ACC112 (cell line): ENCODE results near the gene KCNIP1.

Experiments
- H2AFZ ChIP-seq: fragments of 200-600 bp; sonication (generic); one replicate; pipeline ENCODE4 v1.6.0; 2017; ENCODE audit warnings: antibody characterized with exemption, low read length; ENCODE audit not compliant: unreplicated experiment
- H3K27ac ChIP-seq: fragments of 200-600 bp; sonication (generic); 2 replicates; pipeline ENCODE4 v1.5.1; 2014; ENCODE audit warnings: low read depth, mild to moderate bottlenecking, antibody characterized with exemption, low read length, moderate library complexity
- H3K27me3 ChIP-seq: fragments of 200-600 bp; sonication (generic); 2 replicates; pipeline ENCODE4 v1.6.1; 2014; ENCODE audit warnings: mild to moderate bottlenecking, antibody characterized with exemption, low read length, moderate library complexity, mixed read lengths; ENCODE audit not compliant: insufficient read depth
- H3K36me3 ChIP-seq: fragments of 200-600 bp; sonication (generic); 2 replicates; pipeline ENCODE4 v1.6.1; 2016; ENCODE audit warnings: mild to moderate bottlenecking, antibody characterized with exemption, low read length, moderate library complexity, mixed read lengths; ENCODE audit not compliant: insufficient read depth
- H3K4me1 ChIP-seq: fragments of 200-600 bp; sonication (generic); one replicate; pipeline ENCODE4 v1.6.1; 2016; ENCODE audit warnings: low read length, mixed read lengths; ENCODE audit not compliant: insufficient read depth, unreplicated experiment, control insufficient read depth
- H3K4me3 ChIP-seq: fragments of 200-600 bp; sonication (generic); 2 replicates; pipeline ENCODE4 v1.5.1; 2014; ENCODE audit warnings: mild to moderate bottlenecking, low read depth, low read length
- H3K79me2 ChIP-seq: fragments of 200-600 bp; sonication (generic); one replicate; pipeline ENCODE4 v1.6.0; 2016; ENCODE audit warnings: low read length; ENCODE audit not compliant: control insufficient read depth, unreplicated experiment, insufficient read depth

The KCNIP1 gene

GRCh38 chr5:170503990-170504596 is at the start of gene KCNIP1:
Gene KCNIP1 (plus strand): TSS chr5:170504020.
- H3K27me3 ChIP-seq: peaks cover 93% of the 10 kb centered on the region
- H3K4me3 ChIP-seq: peak within 1 kb of the TSS; percentile 30; the same call in 1 of the 2 replicates
- H3K4me1 ChIP-seq: no peaks in the 10 kb centered on the region
- H3K27ac ChIP-seq: no peak within 1 kb of the TSS
- H3K36me3 ChIP-seq: no peaks in the 10 kb centered on the region
- no peak within 1 kb of the TSS for H2AFZ ChIP-seq
- H3K79me2 ChIP-seq: no peaks in the 10 kb centered on the region

- peaks cover 11% of the 10 kb centered on the region for H3K4me1 ChIP-seq
These were observed 40.4 kb upstream of the KCNIP1 start for GRCh38 chr5:170463426-170463825.

GRCh38 chr5:170464280-170465127 is 39.3 kb upstream of the KCNIP1 start:
- Histone ChIP-seq H3K4me3 (no peak overlapping the region), H2AFZ (no peak overlapping the region), H3K27ac (no peak overlapping the region), H3K27me3 (peaks cover 3% of the 10 kb centered on the region; the same call in 1 of the 2 replicates), H3K79me2 (no peaks in the 10 kb centered on the region), H3K4me1 (peaks cover 11% of the 10 kb centered on the region), H3K36me3 (no peaks in the 10 kb centered on the region)

More at GRCh38 chr5:170463426-170463825, 40.4 kb upstream of the KCNIP1 start:
- H2AFZ ChIP-seq: no peak overlapping the region
- no peaks in the 10 kb centered on the region for H3K79me2 ChIP-seq
- H3K27me3 ChIP-seq: peaks cover 3% of the 10 kb centered on the region; the same call in 1 of the 2 replicates
- H3K4me3 ChIP-seq: no peak overlapping the region
- H3K36me3 ChIP-seq: no peaks in the 10 kb centered on the region
- no peak overlapping the region for H3K27ac ChIP-seq

- peaks cover 3% of the 10 kb centered on the region; the same call in 1 of the 2 replicates for H3K27me3 ChIP-seq
- H3K79me2 ChIP-seq: no peaks in the 10 kb centered on the region
- H3K27ac ChIP-seq: peak overlapping the region; percentile 22; the same call in 1 of the 2 replicates
- no peak overlapping the region for H2AFZ ChIP-seq
- no peak overlapping the region for H3K4me3 ChIP-seq
- H3K4me1 ChIP-seq: peaks cover 11% of the 10 kb centered on the region
- H3K36me3 ChIP-seq: no peaks in the 10 kb centered on the region
These were observed 37.3 kb upstream of the KCNIP1 start for GRCh38 chr5:170466553-170466952.

DNA sequence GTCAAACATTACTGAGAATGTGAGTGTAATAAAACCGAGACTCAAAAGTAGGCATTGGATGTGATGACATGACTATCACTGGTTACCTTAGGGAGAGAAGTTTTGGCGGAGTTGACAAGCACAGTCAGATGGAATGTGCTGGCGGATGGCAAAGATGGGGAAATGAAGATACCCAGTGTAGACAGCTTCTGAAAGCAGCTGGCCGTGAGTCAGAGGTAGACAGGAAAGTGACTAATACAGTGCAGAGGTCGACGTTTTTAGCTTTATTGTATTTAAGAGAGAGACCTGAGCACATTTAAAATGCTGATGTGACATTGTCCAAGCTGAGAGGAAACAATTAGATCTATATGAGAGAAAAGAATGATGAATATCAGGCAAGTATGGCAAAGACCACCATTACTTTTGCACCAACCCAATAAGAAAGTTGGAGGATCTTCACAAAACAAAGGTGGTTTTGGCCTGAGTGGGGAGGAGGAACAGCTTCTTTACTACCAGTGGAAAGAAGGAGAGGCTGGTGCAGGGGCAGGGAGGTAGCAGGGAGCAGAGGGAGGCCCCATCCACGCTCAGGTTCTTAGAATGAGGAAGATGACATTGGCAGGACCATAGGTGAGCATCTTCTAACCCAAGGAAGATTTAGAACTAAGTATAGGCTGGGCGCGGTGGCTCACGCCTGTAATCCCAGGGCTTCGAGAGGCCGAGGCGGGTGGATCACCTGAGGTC is 36.7 kb upstream of the KCNIP1 start:
- Histone ChIP-seq H3K27ac (peak overlapping the region; percentile 22; the same call in 1 of the 2 replicates), H2AFZ (no peak overlapping the region), H3K36me3 (no peaks in the 10 kb centered on the region), H3K4me1 (peaks cover 11% of the 10 kb centered on the region), H3K4me3 (no peak overlapping the region), H3K27me3 (peaks cover 3% of the 10 kb centered on the region; the same call in 1 of the 2 replicates), H3K79me2 (no peaks in the 10 kb centered on the region)

DNA sequence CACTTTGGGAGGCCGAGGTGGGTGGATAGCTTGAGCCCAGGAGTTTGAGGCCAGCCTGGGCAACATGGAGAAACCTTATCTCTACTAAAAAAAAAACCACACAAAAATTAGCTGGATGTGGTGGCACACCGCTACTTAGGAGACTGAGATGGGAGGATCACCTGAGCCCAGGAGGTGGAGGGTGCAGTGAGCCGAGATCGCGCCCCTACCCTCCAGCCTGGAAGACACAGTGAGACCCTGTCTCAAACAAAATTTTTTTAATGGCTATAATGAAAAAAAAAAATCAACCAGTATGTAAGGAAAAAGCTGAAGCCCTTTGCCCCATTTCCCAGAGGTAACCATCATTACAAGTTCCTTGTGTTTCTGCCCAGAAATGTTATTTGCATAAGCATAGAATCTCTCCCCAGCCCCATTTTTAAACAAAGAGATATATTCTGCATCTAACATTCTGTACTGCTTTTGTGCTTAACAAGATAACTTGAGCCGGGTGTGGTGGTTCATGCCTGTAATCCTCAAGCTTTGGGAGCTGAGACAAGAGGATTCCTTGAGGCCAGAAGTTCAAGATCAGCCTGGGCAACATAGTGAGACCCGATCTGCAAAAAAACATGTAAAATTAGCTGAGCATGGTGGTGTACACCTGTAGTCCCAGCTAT is 35.1 kb upstream of the KCNIP1 start:
- no peak overlapping the region for H2AFZ ChIP-seq
- no peaks in the 10 kb centered on the region for H3K36me3 ChIP-seq
- peaks cover 11% of the 10 kb centered on the region for H3K4me1 ChIP-seq
- no peak overlapping the region for H3K27ac ChIP-seq
- H3K4me3 ChIP-seq: no peak overlapping the region
- peaks cover 3% of the 10 kb centered on the region; the same call in 1 of the 2 replicates for H3K27me3 ChIP-seq
- no peaks in the 10 kb centered on the region for H3K79me2 ChIP-seq

GRCh38 chr5:170469414-170469813 is 34.4 kb upstream of the KCNIP1 start:
- no peaks in the 10 kb centered on the region for H3K27me3 ChIP-seq
- H3K27ac ChIP-seq: no peak overlapping the region
- H3K79me2 ChIP-seq: no peaks in the 10 kb centered on the region
- no peaks in the 10 kb centered on the region for H3K36me3 ChIP-seq
- peaks cover 11% of the 10 kb centered on the region for H3K4me1 ChIP-seq
- no peak overlapping the region for H3K4me3 ChIP-seq
- H2AFZ ChIP-seq: no peak overlapping the region

GRCh38 chr5:170470275-170470674 is 33.5 kb upstream of the KCNIP1 start:
- H3K27me3 ChIP-seq: no peaks in the 10 kb centered on the region
- H2AFZ ChIP-seq: no peak overlapping the region
- no peaks in the 10 kb centered on the region for H3K79me2 ChIP-seq
- no peak overlapping the region for H3K4me3 ChIP-seq
- no peak overlapping the region for H3K27ac ChIP-seq
- H3K4me1 ChIP-seq: peaks cover 11% of the 10 kb centered on the region
- H3K36me3 ChIP-seq: no peaks in the 10 kb centered on the region

DNA sequence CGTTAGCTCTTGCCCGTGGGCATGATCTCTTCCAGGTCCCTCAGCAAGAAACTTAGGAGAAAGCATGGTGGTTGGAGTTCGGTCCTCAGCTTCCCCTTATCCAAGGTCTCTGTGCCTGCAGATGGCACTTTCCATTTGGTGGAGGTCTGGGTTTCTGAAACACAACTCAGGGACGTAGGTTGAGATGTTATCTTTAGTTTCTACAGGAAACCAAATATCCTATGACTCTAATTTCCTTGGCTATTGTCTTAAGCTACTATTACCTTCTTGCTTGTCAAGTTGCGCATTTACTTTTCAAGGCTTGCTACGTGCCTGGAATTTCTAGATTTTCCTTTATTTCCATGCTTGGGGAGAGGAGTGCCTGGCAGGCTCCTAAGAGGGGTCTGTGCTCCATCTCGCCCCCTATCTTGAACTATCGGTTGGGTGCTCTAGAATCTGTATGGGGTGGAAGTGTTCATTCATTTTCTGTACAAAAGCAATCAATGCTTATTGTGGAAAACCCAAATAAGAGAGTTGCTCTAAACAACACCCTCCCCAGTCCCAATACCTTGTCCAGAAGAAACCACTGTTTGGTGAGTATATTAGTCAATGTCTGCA is 32.9 kb upstream of the KCNIP1 start:
- Histone ChIP-seq H3K4me3 (no peak overlapping the region), H3K27ac (no peak overlapping the region), H2AFZ (no peak overlapping the region), H3K4me1 (peaks cover 11% of the 10 kb centered on the region), H3K27me3 (no peaks in the 10 kb centered on the region), H3K36me3 (no peaks in the 10 kb centered on the region), H3K79me2 (no peaks in the 10 kb centered on the region)
